Measurements from ENCODE around the gene FGF11.

DNA sequence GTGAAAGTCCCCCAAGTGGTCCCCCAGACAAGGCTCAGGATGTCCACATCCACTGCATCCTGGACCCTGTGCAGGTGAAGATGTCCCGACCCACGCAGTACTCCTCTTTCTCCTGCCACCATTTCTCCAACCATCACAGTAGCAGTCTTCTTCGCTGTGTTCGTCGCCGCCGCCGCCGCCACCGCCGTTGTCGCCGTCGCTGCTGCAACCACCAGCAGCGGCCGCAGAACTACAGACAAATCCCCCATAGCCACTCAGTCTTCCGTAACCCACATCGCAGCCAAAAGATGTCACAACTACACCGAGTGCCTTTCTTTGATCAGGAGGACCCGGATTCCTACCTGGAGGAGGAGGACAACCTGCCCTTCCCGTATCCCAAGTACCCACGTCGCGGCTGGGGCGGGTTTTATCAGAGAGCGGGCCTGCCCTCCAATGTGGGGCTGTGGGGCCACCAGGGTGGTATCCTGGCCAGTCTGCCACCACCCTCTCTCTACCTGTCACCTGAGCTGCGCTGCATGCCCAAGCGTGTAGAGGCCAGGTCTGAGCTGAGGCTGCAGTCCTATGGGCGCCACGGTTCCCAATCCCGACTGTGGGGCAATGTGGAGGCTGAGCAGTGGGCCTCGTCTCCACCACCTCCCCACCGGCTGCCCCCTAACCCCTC, 13.0 kb upstream of the FGF11 start:
- TF ChIP-seq POLR2A (IDR thresholded peaks at IDR 0.05): no peak
- no peak for TF ChIP-seq POLR2AphosphoS5 (IDR thresholded peaks at IDR 0.05)
- TF ChIP-seq, protein P1, sequence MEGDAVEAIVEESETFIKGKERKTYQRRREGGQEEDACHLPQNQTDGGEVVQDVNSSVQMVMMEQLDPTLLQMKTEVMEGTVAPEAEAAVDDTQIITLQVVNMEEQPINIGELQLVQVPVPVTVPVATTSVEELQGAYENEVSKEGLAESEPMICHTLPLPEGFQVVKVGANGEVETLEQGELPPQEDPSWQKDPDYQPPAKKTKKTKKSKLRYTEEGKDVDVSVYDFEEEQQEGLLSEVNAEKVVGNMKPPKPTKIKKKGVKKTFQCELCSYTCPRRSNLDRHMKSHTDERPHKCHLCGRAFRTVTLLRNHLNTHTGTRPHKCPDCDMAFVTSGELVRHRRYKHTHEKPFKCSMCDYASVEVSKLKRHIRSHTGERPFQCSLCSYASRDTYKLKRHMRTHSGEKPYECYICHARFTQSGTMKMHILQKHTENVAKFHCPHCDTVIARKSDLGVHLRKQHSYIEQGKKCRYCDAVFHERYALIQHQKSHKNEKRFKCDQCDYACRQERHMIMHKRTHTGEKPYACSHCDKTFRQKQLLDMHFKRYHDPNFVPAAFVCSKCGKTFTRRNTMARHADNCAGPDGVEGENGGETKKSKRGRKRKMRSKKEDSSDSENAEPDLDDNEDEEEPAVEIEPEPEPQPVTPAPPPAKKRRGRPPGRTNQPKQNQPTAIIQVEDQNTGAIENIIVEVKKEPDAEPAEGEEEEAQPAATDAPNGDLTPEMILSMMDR (IDR thresholded peaks at IDR 0.05): no peak
- no peak for TF ChIP-seq EP300 (IDR thresholded peaks at IDR 0.05)

Measured in stomach (tissue), 4 donors.